OCI-LY3 (cell line): ENCODE results near the gene KLC1.

Experiments
- CTCF ChIP-seq: fragments of 200-600, 300-600 bp; sonication (generic); IDR thresholded peaks from 2 replicates; pipeline ENCODE4 v1.5.1; 2014; ENCODE audit warnings: antibody characterized with exemption, low read length, low read depth
- EZH2phosphoT487 ChIP-seq: fragments of 200-600 bp; shearing (Covaris generic); IDR thresholded peaks from 2 replicates; pipeline ENCODE4 v1.6.1; 2018; ENCODE audit warnings: antibody characterized with exemption, mixed run types, low read depth

- TF ChIP-seq CTCF, result no peak
- TF ChIP-seq EZH2phosphoT487, result no peak
These were observed at the start of gene KLC1 for GRCh38 chr14:103628684-103629502.
